Stimulated activated CD8-positive, alpha-beta memory T cell treated with anti-CD3 and anti-CD28 coated beads, Interleukin-4, amount 100 ng/mL, for 48 hours (primary cell): ENCODE data around the gene ESPNL.

ENCODE experiments used
- DNase-seq: peaks from one replicate; pipeline ENCODE4 v3.0.0-alpha.2; 2020

Gene ESPNL

DNA sequence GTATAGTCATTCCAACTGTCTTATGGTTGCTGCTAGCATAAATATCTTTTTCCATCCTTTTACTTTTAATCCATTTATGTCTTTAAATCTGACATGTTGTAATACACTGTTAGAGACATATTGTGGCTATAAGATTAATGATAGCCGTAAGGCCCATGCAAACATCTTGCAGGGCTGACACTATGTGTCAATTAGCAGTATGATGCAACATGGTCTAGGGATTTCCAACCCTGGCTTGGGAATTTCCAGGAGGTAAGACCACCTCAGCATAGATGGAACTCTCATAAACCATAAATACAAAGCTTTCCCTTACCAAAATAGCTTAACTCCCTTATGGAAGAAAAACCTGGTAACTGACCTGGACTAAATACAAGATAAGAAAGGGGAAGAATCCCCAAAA is 22.8 kb upstream of the ESPNL start:
- no peak for DNase-seq

DNA sequence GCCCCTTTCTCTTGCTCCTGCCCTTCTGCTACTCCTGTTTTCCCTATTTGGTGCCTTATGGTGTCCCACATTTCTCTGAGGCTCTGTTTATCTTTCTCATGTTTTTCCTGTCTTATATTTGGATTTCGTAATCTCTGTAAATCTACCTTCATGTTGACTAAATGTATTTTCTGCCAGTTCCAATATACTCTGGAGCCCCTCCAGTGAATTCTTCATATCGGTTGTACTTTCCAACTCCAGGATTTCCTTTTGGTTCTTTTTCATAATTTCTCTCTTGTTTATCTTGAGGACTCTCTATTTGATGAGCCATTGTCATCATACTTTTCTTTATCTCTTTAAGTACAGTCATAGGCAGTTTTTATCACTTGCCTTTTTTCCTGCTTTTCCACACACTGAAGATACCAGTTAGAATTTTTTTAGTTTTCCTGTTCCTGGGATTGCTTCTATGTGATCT is 20.2 kb upstream of the ESPNL start:
- no peak for DNase-seq

DNA sequence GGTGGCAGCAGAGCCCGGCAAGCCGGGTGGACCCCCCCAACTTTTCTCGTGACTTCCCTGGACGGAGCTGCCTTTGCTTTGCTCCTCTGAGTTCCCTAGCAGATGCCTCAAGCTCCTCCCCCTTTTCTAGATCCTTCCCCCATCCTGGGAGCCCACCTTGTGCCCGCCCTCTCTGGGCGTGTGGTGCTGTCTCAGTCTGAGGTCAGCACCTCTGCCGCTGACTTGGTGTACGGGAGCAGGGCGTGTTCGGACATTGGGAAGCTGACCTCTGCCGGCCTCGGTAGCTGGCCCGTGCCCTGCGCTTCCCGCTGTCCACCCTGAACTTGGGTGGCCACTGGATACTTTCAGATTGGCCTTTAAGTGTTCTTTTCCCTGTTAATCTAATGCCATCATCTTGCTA is 19.6 kb upstream of the ESPNL start:
- no peak for DNase-seq

DNA sequence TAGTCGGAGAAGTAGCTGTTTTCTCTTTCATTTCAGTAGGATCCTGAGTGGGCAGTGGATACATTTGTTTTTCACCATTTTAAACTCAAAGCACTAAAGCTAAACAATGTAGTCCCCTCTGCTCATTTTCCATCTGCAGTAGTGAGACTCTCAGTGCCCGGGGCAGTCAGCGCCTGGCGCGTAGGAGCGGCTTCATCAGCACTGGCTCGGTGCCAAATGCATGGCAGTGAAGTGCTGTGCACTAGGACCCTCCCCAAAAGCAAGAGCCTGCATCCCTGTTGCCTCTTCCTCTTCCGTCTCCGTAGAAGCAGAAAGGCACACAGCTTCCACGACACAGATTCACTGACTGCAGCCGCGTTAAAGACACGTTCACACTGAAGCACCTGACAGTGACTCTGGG is 19.0 kb upstream of the ESPNL start:
- no peak for DNase-seq

DNA sequence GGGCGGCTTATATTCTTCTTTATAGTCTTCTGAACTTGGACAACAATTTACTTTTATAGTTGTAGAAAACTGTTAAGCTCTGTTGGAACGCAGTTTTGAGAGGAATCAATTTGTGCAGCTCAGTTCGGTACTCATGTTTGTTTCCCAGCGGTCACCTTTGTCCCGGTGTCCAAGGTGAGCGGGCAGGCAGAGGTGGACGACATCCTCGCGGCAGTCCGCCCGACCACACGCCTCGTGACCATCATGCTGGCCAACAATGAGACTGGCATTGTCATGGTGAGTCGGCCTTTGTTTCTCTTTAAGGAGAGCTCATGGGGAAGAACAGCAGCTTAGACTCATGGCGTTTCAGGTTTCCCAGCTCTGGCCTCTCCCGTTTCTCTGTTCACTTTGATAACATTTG is 18.6 kb upstream of the ESPNL start:
- DNase-seq, result no peak

DNA sequence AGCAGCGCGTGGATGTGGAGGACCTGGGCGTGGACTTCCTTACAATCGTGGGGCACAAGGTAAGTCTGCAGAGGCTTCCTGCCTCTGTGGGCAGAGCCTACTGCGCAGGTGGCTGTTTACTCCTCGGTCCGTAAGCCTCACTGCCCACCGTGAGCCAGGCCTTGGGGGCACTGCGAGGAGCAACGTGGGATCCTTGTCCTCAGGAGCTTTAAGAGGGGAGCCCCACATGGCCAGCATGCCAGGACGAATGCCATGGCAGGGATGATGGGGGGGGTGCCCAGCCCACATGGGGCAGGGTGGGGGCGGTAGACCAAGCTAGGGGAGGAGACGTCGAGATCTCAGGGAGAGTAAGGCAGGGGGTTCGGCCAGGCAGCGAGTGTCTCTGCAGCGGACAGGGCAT is 18.0 kb upstream of the ESPNL start:
- no peak for DNase-seq

DNA sequence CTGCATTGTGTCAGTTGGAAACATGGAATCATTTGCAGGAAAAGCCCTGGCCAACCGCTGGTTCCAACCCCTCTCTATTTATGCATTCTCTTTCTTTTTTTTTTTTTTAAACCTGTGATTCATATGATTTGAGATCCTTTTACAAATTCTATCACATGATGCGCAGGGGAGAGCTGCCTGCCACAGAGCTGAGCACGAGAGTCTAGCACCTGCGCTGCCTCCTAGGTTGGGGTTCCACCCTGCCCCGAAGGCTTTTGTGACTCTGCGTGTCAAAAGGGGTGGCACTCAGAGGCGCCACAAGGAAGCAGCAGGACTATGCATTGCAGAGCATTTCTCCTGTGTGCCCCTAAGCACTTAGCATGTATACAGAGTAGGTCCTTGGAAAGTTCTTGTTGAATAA is 17.3 kb upstream of the ESPNL start:
- no peak for DNase-seq

DNA sequence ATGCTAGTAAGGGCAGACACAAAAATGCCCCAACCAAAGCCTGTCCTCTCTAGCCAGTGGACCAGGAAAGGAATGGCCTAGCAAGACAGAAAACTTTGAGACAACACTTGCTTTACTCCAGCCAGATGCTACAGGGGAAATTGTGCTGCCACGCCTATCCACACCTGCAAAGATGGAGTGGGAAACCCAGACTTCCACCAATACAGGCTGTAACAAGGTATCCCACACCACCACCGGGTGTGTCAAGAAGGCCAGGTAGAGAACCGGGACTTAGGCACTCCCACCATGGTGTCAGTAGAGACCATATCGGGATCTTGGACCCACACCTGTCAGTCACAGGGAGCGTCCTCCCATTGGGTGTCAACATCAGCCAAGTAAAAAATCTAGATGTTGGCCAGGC is 16.2 kb upstream of the ESPNL start:
- no peak for DNase-seq

DNA sequence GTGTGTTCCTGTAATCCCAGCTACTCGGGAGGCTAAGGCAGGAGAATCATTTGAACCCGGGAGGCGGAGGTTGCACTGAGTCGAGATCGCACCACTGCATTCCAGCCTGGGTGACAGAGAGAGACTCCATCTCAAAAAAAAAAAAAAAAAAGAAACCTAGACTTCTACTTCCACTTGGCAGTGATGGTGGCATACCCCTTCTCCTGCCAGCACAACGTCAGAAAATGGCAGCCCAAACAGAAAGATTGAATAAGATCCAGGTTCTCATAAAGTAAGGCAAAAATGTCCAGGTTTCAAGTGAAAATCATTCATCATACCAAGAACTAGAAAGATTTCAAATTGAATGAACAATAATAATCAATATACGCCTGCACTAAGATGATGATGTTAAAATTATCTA is 15.4 kb upstream of the ESPNL start:
- DNase-seq, result no peak

DNA sequence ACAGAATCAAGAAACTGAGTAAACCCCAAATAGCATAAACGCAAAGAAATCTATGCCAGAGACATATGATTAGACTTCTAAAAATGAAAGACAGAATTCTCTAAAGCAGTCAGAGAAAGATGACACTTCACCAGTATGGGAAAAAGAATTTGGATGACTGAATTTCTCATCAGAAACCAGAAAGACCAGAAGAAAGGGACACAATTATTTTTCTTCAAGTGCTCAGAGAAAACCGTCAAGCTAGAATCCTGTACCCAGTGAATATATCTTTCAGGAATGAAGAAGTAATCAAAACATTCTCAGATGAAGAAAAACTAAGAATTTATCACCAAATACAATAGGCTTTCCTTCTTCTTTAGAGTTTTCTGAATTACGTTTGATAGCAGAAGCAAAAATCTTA is 14.2 kb upstream of the ESPNL start:
- no peak for DNase-seq

DNA sequence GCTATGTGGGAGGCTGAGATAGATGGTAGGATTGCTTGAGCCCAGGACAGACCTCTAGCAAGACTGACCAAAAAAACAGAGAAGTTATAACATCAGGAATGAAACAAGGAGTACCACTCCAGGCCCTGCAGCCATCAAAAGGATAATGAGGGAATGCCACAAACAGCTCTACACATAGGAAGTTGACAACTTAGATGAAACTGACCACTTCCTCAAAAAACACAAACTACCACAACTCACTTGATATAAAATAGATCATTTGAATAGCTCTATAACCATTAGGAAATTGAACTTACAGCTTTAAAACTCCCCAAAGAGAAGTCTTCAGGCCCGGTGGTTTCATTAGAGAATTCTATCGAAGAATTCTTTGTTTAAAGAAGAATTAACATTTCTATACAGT is 12.9 kb upstream of the ESPNL start:
- DNase-seq, result no peak

DNA sequence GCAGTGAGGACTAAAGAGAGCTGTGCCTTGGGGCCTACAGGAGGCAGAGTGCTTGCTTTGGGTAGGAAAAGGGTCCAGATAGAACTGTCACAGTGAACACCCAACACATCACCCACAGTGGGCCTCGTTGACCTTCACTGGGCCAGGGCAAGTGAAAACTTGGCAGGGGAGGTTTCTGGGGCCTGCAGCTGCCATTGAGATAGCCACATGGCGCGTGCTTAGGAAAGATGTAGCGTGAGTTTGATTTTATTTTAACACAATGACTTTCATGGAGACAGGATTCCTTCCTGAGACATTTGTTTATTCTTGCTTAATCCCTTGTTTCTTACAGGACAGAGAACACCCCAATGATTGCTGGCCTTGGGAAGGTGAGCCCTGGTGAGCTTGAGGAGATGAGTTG is 9.3 kb upstream of the ESPNL start:
- no peak for DNase-seq

DNA sequence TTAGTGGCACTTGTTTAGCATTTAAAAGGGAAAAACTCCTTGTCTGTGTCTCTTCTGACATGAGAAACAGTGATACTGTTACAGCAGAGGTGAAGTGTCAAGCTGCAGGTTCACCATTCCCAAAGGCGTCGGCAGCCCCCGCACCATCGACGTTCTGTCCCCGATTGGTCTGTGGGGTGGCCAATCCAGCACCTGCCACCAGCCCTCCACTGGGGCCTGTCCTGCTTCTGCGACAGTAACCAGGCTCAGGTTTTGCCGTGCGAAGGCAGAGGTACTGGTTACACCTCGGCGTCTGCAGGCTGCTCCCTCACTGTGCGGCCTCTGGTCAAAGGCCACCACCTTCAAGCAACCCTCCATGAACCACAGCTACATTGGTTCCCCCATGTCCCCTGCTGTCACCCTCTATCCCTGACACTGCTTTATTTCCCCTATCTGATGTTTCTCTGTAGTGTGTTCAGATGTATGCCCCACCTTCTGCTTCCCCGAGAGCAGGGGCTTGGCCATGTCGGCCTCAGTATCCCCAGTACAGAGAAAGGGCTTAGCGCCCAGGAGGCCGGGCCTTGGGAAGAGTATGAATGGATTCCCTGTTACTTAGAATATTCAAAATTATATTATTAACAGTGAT is 8.6 kb upstream of the ESPNL start:
- no peak for DNase-seq

DNA sequence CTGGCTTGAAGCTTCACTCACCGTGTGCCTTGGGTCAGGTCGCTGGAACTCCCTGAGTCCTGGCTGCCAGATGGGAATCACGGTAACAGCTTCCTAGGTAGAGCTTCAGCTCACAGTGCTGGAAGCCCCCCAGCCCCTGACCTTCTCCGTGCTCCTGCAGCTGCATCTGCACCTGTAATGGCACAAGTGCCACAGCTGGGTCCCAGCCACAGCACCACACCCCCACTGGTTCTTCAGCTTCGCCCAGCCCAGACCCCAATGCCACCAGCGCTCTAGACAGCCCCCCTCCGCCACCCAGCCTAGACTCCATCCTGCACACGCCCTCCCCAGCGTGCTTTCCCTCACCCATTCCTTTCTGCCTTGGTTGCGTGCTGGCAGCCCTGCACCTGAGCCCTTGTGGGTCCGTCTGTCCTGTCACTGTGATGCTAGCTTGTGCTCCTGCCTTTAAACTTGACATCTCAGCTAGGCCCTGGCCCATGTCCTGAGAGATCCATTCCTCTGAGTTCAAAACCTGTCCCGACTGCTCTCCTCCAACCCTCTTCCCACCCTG is 7.6 kb upstream of the ESPNL start:
- DNase-seq, result peak; percentile 16

DNA sequence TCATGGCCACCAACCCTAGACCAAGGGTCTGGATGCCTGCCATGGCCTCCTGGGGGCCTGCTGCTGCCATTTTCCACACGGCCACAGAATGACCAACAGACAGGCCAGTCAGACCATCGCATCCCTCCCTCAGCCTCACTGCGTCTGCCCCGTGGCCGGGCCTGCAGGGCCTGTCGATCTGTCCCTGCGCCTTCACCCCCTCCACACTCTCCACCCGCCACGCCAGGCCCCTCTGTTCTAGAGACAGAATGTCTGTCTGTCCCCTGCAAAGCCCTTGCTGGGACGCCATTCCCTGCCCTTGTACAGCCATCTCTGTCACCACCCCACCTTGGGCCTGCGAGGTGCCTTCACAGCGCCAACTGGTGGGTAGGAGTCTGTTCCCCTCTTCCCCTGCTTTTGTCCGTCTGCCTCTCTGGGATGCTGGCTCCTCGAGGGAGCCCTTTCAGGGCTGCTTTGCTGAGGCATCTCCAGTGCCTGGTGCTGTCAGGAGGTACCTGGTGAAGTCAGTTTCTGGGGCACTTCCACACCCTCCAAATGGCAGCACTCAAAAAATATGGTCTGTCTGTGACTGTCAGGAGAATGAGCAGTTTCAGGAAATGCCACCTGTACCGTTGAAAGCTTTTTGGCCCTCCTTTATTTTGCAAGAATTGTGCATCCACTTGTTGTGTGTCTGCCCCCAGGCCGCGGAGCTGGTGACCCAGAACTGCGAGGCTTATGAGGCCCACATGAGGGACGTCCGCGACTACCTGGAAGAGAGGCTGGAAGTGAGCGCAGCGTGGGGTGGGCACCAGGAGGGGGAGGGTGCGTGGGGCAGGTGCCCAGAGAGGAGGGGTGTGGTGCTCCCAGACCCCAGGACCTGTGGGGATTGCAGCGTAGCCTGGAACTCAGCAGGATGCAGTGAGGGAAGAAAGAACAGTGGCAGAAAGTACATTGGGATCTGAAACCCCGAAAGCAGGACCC is 6.7 kb upstream of the ESPNL start:
- DNase-seq, result no peak

DNA sequence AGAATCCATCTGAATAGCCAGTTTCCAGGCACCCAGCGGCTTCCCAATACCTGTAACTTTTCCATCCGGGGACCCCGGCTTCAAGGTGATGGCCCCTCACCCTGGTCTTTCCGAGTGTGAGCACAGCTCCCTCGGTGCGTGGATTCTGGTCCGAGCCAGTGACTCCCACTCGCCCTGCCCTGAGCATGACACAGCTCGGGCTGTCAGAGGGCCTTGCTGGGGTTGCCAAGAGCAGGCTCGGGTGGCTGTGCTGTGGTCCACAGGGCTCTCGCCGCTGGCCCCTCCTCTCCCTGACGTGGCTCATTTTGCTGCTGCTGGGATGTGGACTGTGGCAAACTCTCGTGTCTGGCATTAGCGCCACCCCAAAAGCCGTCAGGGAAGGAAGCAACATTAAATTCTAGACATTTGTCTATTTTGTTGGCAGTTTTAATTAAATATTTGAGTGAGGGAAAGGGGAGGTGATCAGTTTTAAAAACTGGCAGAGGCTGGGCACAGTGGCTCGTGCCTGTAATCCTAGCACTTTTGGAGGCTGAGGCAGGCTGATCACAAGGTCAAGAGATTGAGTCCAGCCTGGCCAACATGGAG is 5.6 kb upstream of the ESPNL start:
- DNase-seq, result no peak

DNA sequence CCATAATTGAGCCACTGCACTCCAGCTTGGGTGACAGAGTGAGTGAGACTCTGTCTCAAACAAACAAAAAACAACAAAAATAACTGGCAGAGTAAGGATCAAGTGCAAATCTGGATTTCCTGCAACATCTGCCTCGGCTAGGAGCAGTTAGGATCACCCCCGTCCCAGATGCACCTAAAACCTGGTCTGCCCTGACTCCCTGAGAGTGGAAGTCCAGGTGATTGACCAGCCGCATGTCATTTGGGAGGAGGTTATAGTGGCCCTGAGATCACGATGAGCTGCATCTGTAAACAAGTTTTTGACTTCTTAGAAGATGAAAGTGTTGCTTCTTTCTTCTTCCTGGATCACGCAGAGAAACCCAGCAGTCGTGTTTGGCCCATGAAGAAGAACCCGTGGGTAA is 5.0 kb upstream of the ESPNL start:
- no peak for DNase-seq

DNA sequence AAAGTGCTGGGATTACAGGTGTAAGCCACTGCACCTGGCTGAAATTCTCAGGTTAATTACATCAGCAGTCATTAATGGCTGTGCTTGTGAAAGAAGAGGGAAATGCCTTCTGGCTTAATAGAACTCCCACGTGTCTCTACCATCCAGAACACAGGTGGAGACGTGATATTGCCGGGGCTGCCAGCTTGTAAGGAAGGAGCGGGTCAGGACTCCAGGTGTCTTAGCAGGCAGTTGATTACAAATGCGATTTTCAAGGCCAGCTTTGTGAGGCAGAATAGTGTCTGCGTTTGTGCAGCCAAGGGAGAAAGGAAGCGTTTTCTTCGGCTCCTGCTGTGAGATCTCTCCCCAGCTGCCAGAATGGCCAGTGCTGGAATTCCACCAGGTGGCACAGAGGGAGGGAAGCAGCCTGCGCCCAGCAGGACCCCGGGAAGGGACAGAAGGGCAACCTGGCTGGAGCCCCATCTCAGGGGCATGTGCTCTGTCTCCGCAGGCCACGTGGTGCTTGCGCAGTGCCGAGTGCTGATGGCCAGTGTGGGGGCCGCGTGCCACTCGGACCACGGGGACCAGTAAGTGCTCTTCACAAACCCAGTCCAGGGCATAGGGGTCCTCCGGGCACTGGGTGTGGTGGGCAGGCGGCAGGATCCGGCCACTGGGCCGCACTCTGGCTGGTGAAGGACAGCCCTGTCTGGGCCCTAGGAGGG is 3.7 kb upstream of the ESPNL start:
- no peak for DNase-seq

DNA sequence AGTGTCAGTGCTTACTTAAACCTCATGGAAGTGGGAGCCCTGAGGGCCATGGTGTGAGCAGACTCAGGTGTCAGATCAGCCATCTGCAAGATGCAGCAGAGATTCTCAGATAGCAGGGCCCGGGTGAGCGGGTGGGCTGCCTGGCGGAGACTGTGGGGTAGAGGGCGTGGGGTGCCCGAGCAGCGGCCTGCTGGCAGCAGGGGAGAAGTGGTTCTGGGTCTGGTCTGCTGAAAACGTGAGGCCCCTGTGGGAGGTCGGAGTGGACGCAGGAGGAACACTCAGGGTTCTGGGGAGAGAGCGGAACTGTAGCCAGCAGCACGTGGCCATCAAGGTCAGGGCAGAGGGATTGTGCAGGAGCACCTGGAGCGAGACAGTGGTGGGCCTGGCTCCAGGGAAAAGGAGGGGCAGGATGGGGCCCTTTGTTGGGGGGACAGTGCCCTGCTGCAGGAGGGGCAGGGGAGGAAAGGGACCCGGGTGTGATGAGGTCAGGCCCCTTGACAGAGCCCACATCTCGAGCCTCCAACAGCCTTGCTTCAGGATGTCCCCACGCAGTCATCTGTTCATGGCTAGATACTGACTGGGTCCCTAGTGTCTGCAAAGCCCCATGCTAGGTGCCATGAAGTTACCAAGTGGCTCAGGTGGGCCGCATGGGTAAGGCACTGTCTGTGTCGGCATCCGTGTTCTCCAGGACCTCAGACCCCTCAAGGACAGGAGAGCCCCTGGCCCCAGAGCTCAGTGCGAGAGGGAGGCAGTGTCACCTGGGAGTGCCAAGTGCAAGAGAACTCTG is 2.7 kb upstream of the ESPNL start:
- peak; percentile 19 for DNase-seq

DNA sequence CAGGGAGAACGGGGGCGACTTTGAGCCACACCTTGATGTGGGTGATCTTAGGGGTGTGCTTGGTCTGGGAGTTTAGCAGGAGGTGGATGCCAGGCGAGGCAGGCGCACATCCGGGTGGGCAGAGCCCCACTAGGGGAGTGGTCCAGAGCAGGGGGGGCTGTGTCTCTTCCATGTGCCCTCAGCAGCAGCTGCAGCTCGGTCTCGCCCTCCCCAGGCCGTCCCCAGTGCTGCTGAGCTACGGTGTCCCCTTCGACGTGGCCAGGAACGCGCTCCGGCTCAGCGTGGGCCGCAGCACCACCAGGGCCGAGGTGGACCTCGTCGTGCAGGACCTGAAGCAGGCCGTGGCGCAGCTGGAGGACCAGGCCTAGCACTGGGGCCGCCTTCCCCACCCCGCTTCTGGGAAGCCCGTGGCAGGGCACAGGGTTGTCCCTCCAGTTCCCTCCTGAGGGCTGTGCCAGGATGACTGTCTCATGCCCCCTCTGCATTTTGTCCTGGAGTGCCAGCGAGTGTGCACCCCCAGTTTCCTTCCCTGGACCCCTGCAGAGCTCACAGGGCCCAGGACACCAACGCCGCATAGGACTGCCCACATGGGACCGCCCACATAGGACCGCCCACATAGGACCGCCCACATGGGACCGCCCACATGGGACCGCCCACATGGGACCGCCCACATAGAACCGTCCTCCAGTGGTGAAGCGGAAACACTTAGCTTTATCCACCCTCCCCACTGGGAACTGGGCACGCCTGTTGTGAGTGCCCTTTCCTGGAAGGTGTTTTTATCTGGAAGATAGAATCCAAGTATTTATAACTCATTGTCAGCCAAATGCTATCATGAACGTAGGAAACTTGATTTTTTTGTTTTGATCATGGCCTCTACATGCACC is 1.9 kb upstream of the ESPNL start:
- peak; percentile 49 for DNase-seq
